D721Med (cell line): ENCODE measurements around the gene WNT5B.

ENCODE experiments used
- DNase-seq: peaks from one replicate; pipeline ENCODE4 v3.0.0; 2011; ENCODE audit warnings: low spot score; ENCODE audit not compliant: insufficient read length
- FAIRE-seq: peaks from 2 replicates; lab custom pipeline; 2011; peaks lifted over from hg19 to GRCh38; lab: Jason Lieb, UNC
- CTCF ChIP-seq: IDR thresholded peaks from 2 replicates; pipeline ENCODE4 v1.5.1; 2012; ENCODE audit warnings: mild to moderate bottlenecking, control low read depth; ENCODE audit not compliant: insufficient read depth; ENCODE audit errors: missing control alignments

The WNT5B gene

DNA sequence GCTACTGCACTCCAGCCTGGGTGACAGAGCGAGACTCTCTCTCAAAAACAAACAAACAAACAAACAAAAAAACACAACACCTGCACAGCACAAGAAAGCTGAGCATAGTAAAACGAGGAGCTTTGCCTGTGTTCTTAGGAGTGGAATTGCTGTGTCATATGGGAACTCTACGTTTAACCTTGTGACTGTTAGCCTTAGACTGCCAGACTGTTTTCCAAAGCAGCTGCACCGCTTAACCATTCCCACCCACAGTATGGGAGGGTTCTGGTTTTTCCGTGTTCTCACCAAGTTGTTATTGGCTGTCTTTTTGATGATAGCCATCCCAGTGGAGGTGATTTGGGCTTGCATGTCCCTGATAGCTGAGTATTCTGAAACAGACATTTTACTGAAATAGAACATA lies 9.2 kb downstream of the WNT5B start:
- DNase-seq (no peak), FAIRE-seq (no peak)
- no peak for TF ChIP-seq CTCF

DNA sequence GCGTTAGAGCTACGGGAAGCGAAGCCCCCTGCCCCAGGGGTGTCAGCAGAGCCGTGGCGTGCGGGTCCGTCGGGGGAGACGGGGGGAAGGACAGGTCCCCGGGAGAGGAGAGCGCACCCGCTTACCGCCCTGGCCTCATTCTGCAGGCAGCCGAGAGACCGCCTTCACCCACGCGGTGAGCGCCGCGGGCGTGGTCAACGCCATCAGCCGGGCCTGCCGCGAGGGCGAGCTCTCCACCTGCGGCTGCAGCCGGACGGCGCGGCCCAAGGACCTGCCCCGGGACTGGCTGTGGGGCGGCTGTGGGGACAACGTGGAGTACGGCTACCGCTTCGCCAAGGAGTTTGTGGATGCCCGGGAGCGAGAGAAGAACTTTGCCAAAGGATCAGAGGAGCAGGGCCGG lies 10.5 kb downstream of the WNT5B start:
- DNase-seq (no peak), FAIRE-seq (no peak)
- no peak for TF ChIP-seq CTCF

GRCh38 chr12:1640328-1641234 lies 11.6 kb downstream of the WNT5B start:
- TF ChIP-seq CTCF, result no peak
- FAIRE-seq, result no peak
- no peak for DNase-seq

DNA sequence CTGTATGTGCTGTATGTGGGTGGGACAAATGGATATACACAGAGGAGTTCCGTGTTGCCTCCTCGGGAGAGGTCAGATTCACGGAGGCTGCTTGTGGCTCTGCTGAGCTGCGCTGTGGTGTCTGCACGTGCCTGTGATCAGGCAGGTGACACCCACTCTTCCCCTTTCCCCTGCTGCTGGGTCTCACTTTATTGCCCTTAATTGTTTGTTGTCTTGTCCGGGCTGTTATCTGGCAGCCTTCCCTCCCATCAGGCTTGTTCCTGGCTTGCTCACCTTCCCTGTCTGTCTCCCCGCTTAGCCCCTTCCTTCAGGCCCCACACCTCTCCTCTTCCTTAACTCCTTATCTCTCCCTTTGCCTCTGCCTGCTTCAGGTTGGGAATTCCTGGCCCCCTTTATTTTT lies 13.5 kb downstream of the WNT5B start:
- FAIRE-seq (no peak), DNase-seq (no peak)
- TF ChIP-seq CTCF, result no peak

DNA sequence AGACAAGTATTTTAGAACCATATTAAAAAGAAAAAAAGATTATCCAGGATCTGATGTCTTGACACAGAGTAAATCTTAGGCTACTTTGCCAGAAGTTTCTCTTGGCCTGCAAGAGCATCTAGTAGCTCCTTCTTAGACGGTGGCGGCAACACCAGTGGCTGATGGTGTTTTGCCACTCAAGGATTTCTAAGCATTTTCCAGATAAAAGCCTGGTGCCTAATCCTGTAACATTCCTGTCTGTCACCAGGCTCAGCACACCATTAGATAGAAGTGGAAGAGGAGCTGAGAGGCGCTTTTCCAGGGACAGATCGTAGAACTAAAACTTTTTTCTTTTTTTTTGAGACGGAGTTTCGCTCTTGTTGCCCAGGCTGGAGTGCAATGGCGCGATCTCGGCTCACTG lies 14.0 kb downstream of the WNT5B start:
- no peak for TF ChIP-seq CTCF
- DNase-seq (no peak), FAIRE-seq (no peak)

DNA sequence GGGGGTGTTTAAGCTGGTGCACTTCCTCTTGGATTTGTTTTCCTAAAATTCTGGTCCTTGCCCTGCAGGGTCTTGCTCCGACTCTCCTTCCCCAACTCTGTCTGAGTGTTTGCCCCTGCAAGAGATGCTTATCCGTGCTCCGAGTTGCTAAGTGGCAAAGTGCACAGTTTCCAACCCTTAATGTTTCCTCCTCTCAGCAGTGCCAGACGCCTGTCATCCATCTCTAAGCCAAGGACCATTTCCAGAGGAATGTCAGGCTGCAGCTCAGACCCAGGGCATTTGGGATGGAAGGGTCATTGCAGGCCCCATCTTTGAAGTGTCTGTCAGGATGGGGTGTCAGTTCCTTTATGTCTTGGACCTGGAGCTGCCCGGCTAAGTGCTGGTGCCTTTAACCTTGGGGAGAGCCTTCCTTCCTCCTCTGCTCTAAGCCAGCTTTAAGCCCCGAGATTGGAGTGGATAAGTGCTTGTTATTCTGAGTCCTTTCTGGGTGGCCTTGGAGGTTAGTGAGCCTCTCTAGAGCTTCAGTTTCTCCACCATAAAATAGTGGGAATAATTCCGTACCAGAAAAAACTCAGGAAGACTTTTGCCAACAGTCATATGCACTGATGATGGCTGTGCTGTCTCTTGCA lies 15.0 kb downstream of the WNT5B start:
- FAIRE-seq (no peak), DNase-seq (peak; percentile 52)
- no peak for TF ChIP-seq CTCF
